CD14-positive monocyte (primary cell): ENCODE measurements around the gene TGFBR3. TPM values are rescaled to one million over a fixed set of nuclear protein-coding genes. Genes with fewer than 3 reads are reported as not detected.

Source experiments
- DNase-seq, 3 donors: peaks; one replicate each; pipeline ENCODE4 v3.0.0-alpha.2; 2011 to 2022
- H2AFZ ChIP-seq: 2 replicates; pipeline ENCODE4 v1.6.0; 2012; ENCODE audit warnings: mild to moderate bottlenecking, low read depth, low read length, inconsistent platforms; ENCODE audit not compliant: insufficient read depth, poor library complexity, severe bottlenecking
- H3K27ac ChIP-seq, 2 donors: 1 replicate in 1 of 2; 2 replicates in 1 of 2; pipeline ENCODE4 v1.5.1; 2012 to 2013; ENCODE audit warnings: low read length in 2 of 2, control low read depth in 1 of 2, inconsistent platforms in 1 of 2, low read depth in 1 of 2, mild to moderate bottlenecking in 1 of 2
- H3K27me3 ChIP-seq, 2 donors: one replicate each; pipeline versions ENCODE4 v1.6.0 to v1.6.1; 2011 to 2013; ENCODE audit warnings: low read length in 2 of 2; ENCODE audit not compliant: control insufficient read depth in 2 of 2, insufficient read depth in 2 of 2
- H3K36me3 ChIP-seq, 2 donors: replicated peaks in 1 of 2; 1 replicate in 1 of 2; 2 replicates in 1 of 2; pipeline versions ENCODE4 v1.5.1 to v1.6.1; 2012 to 2013; ENCODE audit warnings: low read length in 2 of 2, control low read depth in 1 of 2, inconsistent platforms in 1 of 2, mild to moderate bottlenecking in 1 of 2; ENCODE audit not compliant: insufficient read depth in 2 of 2, control insufficient read depth in 1 of 2
- H3K4me1 ChIP-seq, 2 donors: 1 replicate in 1 of 2; 2 replicates in 1 of 2; pipeline versions ENCODE4 v1.5.1 to v1.6.1; 2012 to 2013; ENCODE audit warnings: low read length in 2 of 2, control low read depth in 1 of 2, inconsistent platforms in 1 of 2, mild to moderate bottlenecking in 1 of 2, moderate library complexity in 1 of 2; ENCODE audit not compliant: insufficient read depth in 2 of 2, control insufficient read depth in 1 of 2
- H3K4me2 ChIP-seq: replicated peaks from 2 replicates; pipeline ENCODE3; 2012; ENCODE audit warnings: low read length, moderate library complexity, mild to moderate bottlenecking; ENCODE audit not compliant: poor library complexity, severe bottlenecking; ENCODE audit errors: extremely low read depth
- H3K4me3 ChIP-seq, 3 experiments: fragments of 200-600 bp in 1 of 3; sonication (generic) in 1 of 3; replicated peaks in 1 of 3; 1 replicate in 2 of 3; 2 replicates in 1 of 3; pipeline ENCODE4 v1.5.1; 2011 to 2013; ENCODE audit warnings: low read length in 3 of 3, mild to moderate bottlenecking in 3 of 3, control low read depth in 2 of 3, low read depth in 2 of 3, inconsistent platforms in 1 of 3, moderate library complexity in 1 of 3
- H3K79me2 ChIP-seq: 2 replicates; pipeline ENCODE4 v1.6.0; 2012; ENCODE audit warnings: mild to moderate bottlenecking, control low read depth, inconsistent platforms, low read length, moderate library complexity; ENCODE audit not compliant: insufficient read depth
- H3K9ac ChIP-seq: 2 replicates; pipeline ENCODE4 v1.6.0; 2017; ENCODE audit warnings: low read length, mild to moderate bottlenecking; ENCODE audit not compliant: insufficient read depth, poor library complexity, severe bottlenecking
- H3K9me3 ChIP-seq, 2 donors: replicated peaks in 1 of 2; 1 replicate in 1 of 2; 2 replicates in 1 of 2; pipeline versions ENCODE4 v1.5.1 to v1.6.1; 2012 to 2013; ENCODE audit warnings: low read length in 2 of 2, control low read depth in 1 of 2; ENCODE audit not compliant: control insufficient read depth in 1 of 2, insufficient read depth in 1 of 2
- H4K20me1 ChIP-seq: 2 replicates; pipeline ENCODE4 v1.6.0; 2012; ENCODE audit warnings: mild to moderate bottlenecking, low read length, control low read depth, moderate library complexity; ENCODE audit not compliant: insufficient read depth
- H3K27ac Mint-ChIP-seq, 7 donors: one replicate each; pipeline ENCODE4 v1.8.0; 2020; ENCODE audit warnings: mild to moderate bottlenecking in 7 of 7, mixed read lengths in 7 of 7, moderate library complexity in 6 of 7, inconsistent platforms in 2 of 7
- H3K27me3 Mint-ChIP-seq, 3 donors: one replicate each; pipeline ENCODE4 v1.8.0; 2021 to 2022; ENCODE audit warnings: low read depth in 3 of 3, mild to moderate bottlenecking in 3 of 3, mixed read lengths in 3 of 3, moderate library complexity in 3 of 3, inconsistent platforms in 1 of 3
- H3K36me3 Mint-ChIP-seq, 2 donors: one replicate each; pipeline ENCODE4 v1.8.0; 2020; ENCODE audit warnings: mixed read lengths in 2 of 2, inconsistent platforms in 1 of 2, mild to moderate bottlenecking in 1 of 2
- H3K4me1 Mint-ChIP-seq: one replicate; pipeline ENCODE4 v1.8.0; 2020; ENCODE audit warnings: mild to moderate bottlenecking, mixed read lengths
- H3K4me3 Mint-ChIP-seq, 2 donors: one replicate each; pipeline ENCODE4 v1.8.0; 2020; ENCODE audit warnings: mild to moderate bottlenecking in 2 of 2, mixed read lengths in 2 of 2, moderate library complexity in 1 of 2
- H3K9me3 Mint-ChIP-seq, 7 donors: one replicate each; pipeline ENCODE4 v1.8.0; 2020 to 2022; ENCODE audit warnings: mixed read lengths in 7 of 7, mild to moderate bottlenecking in 6 of 7, moderate library complexity in 6 of 7, inconsistent platforms in 2 of 7
- WGBS: methylation state at CpG from one replicate; pipeline ENCODE4 v1.1.5; 2013; ENCODE audit warnings: missing lambda C conversion rate; ENCODE audit not compliant: insufficient coverage; 5-methylcytosine and 5-hydroxymethylcytosine counted together
- intact Hi-C, 2 donors: fragments of 100-400 bp; cut with micrococcal nuclease; formaldehyde crosslinking; loops; one replicate each; pipeline versions ENCODE4 v1.15.0 to v1.15.1; 2023
- polyA plus RNA-seq, 3 donors: library from polyadenylated mRNA; depleted of rRNA in 1 of 3; unstranded in 2 of 3; stranded (reverse) in 1 of 3; fragments of 300-500 nt in 2 of 3; fragments of >200 nt in 1 of 3; fragmentation: Illumina TruSeq in 2 of 3; gene quantifications; 1 replicate in 2 of 3; 2 replicates in 1 of 3; pipeline ENCODE4 v1.2.3, GENCODE V29; 2012 to 2021
- TF ChIP-seq, protein P1 (sequence below): fragments of 200-600 bp; IDR thresholded peaks from one replicate; pipeline ENCODE4 v1.8.0; 2022; ENCODE audit warnings: antibody characterized with exemption, mild to moderate bottlenecking

The TGFBR3 gene
- polyA plus RNA-seq, 3 donors = 0.09 to 0.28 (median 0.20) TPM

- TF ChIP-seq, protein P1, sequence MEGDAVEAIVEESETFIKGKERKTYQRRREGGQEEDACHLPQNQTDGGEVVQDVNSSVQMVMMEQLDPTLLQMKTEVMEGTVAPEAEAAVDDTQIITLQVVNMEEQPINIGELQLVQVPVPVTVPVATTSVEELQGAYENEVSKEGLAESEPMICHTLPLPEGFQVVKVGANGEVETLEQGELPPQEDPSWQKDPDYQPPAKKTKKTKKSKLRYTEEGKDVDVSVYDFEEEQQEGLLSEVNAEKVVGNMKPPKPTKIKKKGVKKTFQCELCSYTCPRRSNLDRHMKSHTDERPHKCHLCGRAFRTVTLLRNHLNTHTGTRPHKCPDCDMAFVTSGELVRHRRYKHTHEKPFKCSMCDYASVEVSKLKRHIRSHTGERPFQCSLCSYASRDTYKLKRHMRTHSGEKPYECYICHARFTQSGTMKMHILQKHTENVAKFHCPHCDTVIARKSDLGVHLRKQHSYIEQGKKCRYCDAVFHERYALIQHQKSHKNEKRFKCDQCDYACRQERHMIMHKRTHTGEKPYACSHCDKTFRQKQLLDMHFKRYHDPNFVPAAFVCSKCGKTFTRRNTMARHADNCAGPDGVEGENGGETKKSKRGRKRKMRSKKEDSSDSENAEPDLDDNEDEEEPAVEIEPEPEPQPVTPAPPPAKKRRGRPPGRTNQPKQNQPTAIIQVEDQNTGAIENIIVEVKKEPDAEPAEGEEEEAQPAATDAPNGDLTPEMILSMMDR = no peak
- no peak overlapping the region for H3K4me3 ChIP-seq
- H2AFZ ChIP-seq = no peak overlapping the region
- no peaks in the 10 kb centered on the region for H4K20me1 ChIP-seq
- no peaks in the 10 kb centered on the region for H3K79me2 ChIP-seq
- intact Hi-C loops = no loop called here
- no peaks in the 10 kb centered on the region for H3K27me3 ChIP-seq
- H3K4me1 ChIP-seq = no peaks in the 10 kb centered on the region
- H3K36me3 ChIP-seq = no peaks in the 10 kb centered on the region
- H3K27ac Mint-ChIP-seq = no peak overlapping the region
- H3K4me2 ChIP-seq = no peak overlapping the region
- H3K27ac ChIP-seq = no peak overlapping the region
- WGBS = 100% methylated on average over 2 of the region's 3 CpGs
- no peak overlapping the region for H3K4me3 Mint-ChIP-seq
- peaks cover 0 to 2% (median 0%) of the 10 kb centered on the region in 7 donors for H3K9me3 Mint-ChIP-seq
- H3K9me3 ChIP-seq = no peaks in the 10 kb centered on the region
- H3K4me1 Mint-ChIP-seq = no peaks in the 10 kb centered on the region
- no peak for DNase-seq
- no peak overlapping the region for H3K9ac ChIP-seq
- H3K36me3 Mint-ChIP-seq = no peaks in the 10 kb centered on the region
- H3K27me3 Mint-ChIP-seq = peaks cover 1 to 4% (median 4%) of the 10 kb centered on the region in 3 donors
Observed at GRCh38 chr1:91863498-91863897, 22.5 kb downstream of the TGFBR3 start.

- H3K9ac ChIP-seq = no peak overlapping the region
- no peaks in the 10 kb centered on the region for H3K36me3 ChIP-seq
- no peaks in the 10 kb centered on the region for H3K4me1 Mint-ChIP-seq
- peaks cover 0 to 2% (median 0%) of the 10 kb centered on the region in 7 donors for H3K9me3 Mint-ChIP-seq
- H3K36me3 Mint-ChIP-seq = no peaks in the 10 kb centered on the region
- TF ChIP-seq, protein P1 = no peak
- no peak overlapping the region for H2AFZ ChIP-seq
- no peaks in the 10 kb centered on the region for H3K4me1 ChIP-seq
- no peak overlapping the region for H3K27ac Mint-ChIP-seq
- peaks cover 1 to 4% (median 4%) of the 10 kb centered on the region in 3 donors for H3K27me3 Mint-ChIP-seq
- no peaks in the 10 kb centered on the region for H3K79me2 ChIP-seq
- no CpG with 5 or more reads among the region's 3 CpGs for WGBS
- no peak overlapping the region for H3K27ac ChIP-seq
- no peak for DNase-seq
- no peaks in the 10 kb centered on the region for H3K9me3 ChIP-seq
- no peak overlapping the region for H3K4me2 ChIP-seq
- intact Hi-C loops = no loop called here
- H3K4me3 ChIP-seq = no peak overlapping the region
- no peaks in the 10 kb centered on the region for H4K20me1 ChIP-seq
- H3K4me3 Mint-ChIP-seq = no peak overlapping the region
- H3K27me3 ChIP-seq = no peaks in the 10 kb centered on the region
Observed at GRCh38 chr1:91862120-91862519, 23.8 kb downstream of the TGFBR3 start.
